ENCODE results near the gene CDH4. TPM values are rescaled to one million over a fixed set of nuclear protein-coding genes. Genes with fewer than 3 reads are reported as not detected.

The CDH4 gene
- total and polyA plus RNA-seq, 11 donors, result 0.04 to 0.54 (median 0.08) TPM; not detected in 1

DNA sequence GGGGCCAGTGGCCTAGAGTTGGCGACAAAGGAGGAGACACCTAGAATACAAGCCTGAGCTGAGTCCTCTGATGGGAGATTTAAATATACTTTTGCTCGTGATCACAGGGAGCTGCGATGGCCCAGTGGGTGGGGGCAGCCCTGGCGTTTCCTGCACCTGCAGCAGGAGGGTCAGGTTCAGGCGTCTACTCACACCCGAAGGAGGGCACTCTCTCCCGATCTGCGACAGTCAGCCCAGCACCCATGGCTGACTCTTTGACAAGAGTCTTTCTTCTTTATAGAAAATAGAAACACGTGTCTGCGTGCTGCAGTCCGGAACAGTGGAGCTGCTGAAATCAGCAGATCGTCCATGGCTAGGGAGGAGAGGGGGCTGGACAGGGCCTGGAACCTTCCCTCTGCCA lies 338.2 kb downstream of the CDH4 start:
- no peak for TF ChIP-seq POLR2A (IDR thresholded peaks at IDR 0.05)
- no peak for TF ChIP-seq CTCF (IDR thresholded peaks at IDR 0.05)
- H3K36me3 ChIP-seq, result no peaks in the 10 kb centered on the region
- WGBS, 4 donors, result 74 to 80% (median 77%) methylated on average over 12 of the region's 12 CpGs
- DNase-seq, result peak in 2 of 5 donors; percentile 17 to 26
- H3K27ac ChIP-seq, result no peak overlapping the region
- no peak for ATAC-seq
- H3K4me3 ChIP-seq, result no peak overlapping the region
- intact Hi-C loops (cut with DNase I), result no loop called here
- peaks cover 0 to under 1% (median 0%) of the 10 kb centered on the region in 12 donors for H3K4me1 ChIP-seq
- H3K27me3 ChIP-seq, result peaks cover 0 to 17% (median 3%) of the 10 kb centered on the region in 9 donors
- H3K9me3 ChIP-seq, result peaks cover 0 to 22% (median 9%) of the 10 kb centered on the region in 12 donors

GRCh38 chr20:61593516-61593915 lies 341.5 kb downstream of the CDH4 start:
- intact Hi-C loops (cut with DNase I), result no loop called here
- no peak overlapping the region for H3K27ac ChIP-seq
- H3K4me3 ChIP-seq, result no peak overlapping the region
- H3K27me3 ChIP-seq, result peaks cover 0 to 4% (median 0%) of the 10 kb centered on the region in 9 donors
- no peaks in the 10 kb centered on the region for H3K36me3 ChIP-seq
- DNase-seq, result peak in 2 of 5 donors; percentile 9 to 31
- WGBS, 4 donors, result 80 to 88% (median 84%) methylated on average over 7 of the region's 7 CpGs
- ATAC-seq, result no peak
- peaks cover 0 to 40% (median 15%) of the 10 kb centered on the region in 12 donors for H3K9me3 ChIP-seq
- no peaks in the 10 kb centered on the region for H3K4me1 ChIP-seq
- TF ChIP-seq CTCF (IDR thresholded peaks at IDR 0.05) (no peak), POLR2A (IDR thresholded peaks at IDR 0.05) (no peak)

- intact Hi-C loops (cut with DNase I), result no loop called here
- Histone ChIP-seq H3K36me3 (no peaks in the 10 kb centered on the region), H3K9me3 (peaks cover 0 to 40% (median 15%) of the 10 kb centered on the region in 12 donors), H3K27ac (no peak overlapping the region), H3K4me1 (no peaks in the 10 kb centered on the region), H3K4me3 (no peak overlapping the region), H3K27me3 (peaks cover 0 to 9% (median 0%) of the 10 kb centered on the region in 9 donors)
- DNase-seq (peak in 2 of 5 donors; percentile 7 to 18), ATAC-seq (no peak)
- 72 to 85% (median 80%) methylated on average over 8 of the region's 8 CpGs for WGBS, 4 donors
- no peak for TF ChIP-seq POLR2A (IDR thresholded peaks at IDR 0.05)
- TF ChIP-seq CTCF (IDR thresholded peaks at IDR 0.05), result no peak
Observed at GRCh38 chr20:61594198-61594597, 342.1 kb downstream of the CDH4 start.

DNA sequence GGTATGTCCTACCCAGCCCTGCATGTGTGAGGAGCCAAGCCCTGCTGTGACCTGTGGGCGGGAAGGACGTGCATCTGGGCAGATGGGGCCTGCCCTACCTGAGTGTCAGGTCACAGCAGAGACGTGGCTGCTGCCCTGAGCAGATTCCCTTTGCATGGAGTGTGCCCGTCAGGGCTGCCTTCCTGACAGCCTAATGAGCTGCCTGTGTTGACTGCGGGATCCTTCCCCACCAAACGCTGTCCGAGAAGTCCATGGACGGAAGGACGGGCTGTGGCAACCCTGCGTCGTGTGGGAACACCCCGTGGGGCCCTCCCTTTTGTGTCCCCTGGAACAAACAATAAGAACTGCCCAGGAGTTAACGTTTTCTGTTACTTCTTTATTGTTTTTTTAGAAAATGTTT lies 343.2 kb downstream of the CDH4 start:
- TF ChIP-seq POLR2A (IDR thresholded peaks at IDR 0.05), result no peak
- TF ChIP-seq CTCF (IDR thresholded peaks at IDR 0.05), result no peak
- Histone ChIP-seq H3K27ac (no peak overlapping the region), H3K9me3 (peaks cover 0 to 40% (median 15%) of the 10 kb centered on the region in 12 donors), H3K27me3 (peaks cover 0 to 9% (median 0%) of the 10 kb centered on the region in 9 donors), H3K36me3 (no peaks in the 10 kb centered on the region), H3K4me3 (no peak overlapping the region), H3K4me1 (no peaks in the 10 kb centered on the region)
- WGBS, 4 donors, result 85 to 91% (median 88%) methylated on average over 12 to 13 of the region's 13 CpGs
- DNase-seq, result peak in 1 of 5 donors; percentile 33
- no peak for ATAC-seq
- intact Hi-C loops (cut with DNase I), result no loop called here
